Activated CD4-positive, alpha-beta memory T cell treated with anti-CD3 and anti-CD28 coated beads, Interleukin-2, amount 10 ng/mL, durations not matched to agents 7 days and 5 days (primary cell): ENCODE data around the gene DNM2. TPM values are rescaled to one million over a fixed set of nuclear protein-coding genes. Genes with fewer than 3 reads are reported as not detected.
A peak's percentile ranks its signal among the peaks of the same experiment; 100 is the strongest.
"Not testable (repeated sequence)": the region's sequence is repeated elsewhere in the genome, so short reads cannot be mapped to it uniquely, and the experiment has no call there.

Source experiments
- CTCF ChIA-PET: fragments of 350-600 bp; sonication (Branson Sonifier 250); formaldehyde crosslinking; loops from one replicate; lab custom pipeline; 2021; ENCODE audit warnings: antibody characterized with exemption, inconsistent platforms; lab: Charles Lee
- POLR2A ChIA-PET: fragments of 350-600 bp; sonication (Branson Sonifier 250); formaldehyde crosslinking; loops from one replicate; lab custom pipeline; 2021; ENCODE audit warnings: antibody characterized with exemption; lab: Charles Lee
- DNase-seq: peaks from one replicate; pipeline ENCODE4 v3.0.0-alpha.2; 2020
- H3K27ac Mint-ChIP-seq: one replicate; pipeline ENCODE4 v1.8.0; 2021; ENCODE audit warnings: mild to moderate bottlenecking, mixed read lengths
- H3K27me3 Mint-ChIP-seq: one replicate; pipeline ENCODE4 v1.8.0; 2021; ENCODE audit warnings: mixed read lengths
- H3K36me3 Mint-ChIP-seq: one replicate; pipeline ENCODE4 v1.8.0; 2021; ENCODE audit warnings: low read depth, mixed read lengths
- H3K4me1 Mint-ChIP-seq: one replicate; pipeline ENCODE4 v1.8.0; 2021; ENCODE audit warnings: mixed read lengths
- H3K4me3 Mint-ChIP-seq: one replicate; pipeline ENCODE4 v1.8.0; 2021; ENCODE audit warnings: mild to moderate bottlenecking, mixed read lengths
- H3K9me3 Mint-ChIP-seq: one replicate; pipeline ENCODE4 v1.8.0; 2021; ENCODE audit warnings: mixed read lengths
- total RNA-seq, 2 experiments: library from RNA; stranded (reverse); gene quantifications; one replicate each; pipeline ENCODE4 v1.2.3, GENCODE V29; 2021

Gene DNM2
- total RNA-seq, 2 experiments from 2014 or later, result 277 to 288 TPM

- no peak for DNase-seq
- ChIA-PET CTCF (interaction anchor here (0.6 to 9.0 kb wide), 6 partner anchors 26 to 761 kb away, joined by 3 to 138 read pairs (median 4); partner anchors contain the start of genes DNM2, QTRT1 and TMED1), POLR2A (interaction anchor here (1.2 kb wide), 1 partner anchor 25 kb away, joined by 3 read pairs; no protein-coding TSS in a partner anchor)
- H3K36me3 Mint-ChIP-seq, result no peaks in the 10 kb centered on the region
- H3K9me3 Mint-ChIP-seq, result no peaks in the 10 kb centered on the region
- H3K4me1 Mint-ChIP-seq, result peaks cover 20% of the 10 kb centered on the region
- H3K4me3 Mint-ChIP-seq, result no peak overlapping the region
- no peak overlapping the region for H3K27ac Mint-ChIP-seq
- H3K27me3 Mint-ChIP-seq, result no peaks in the 10 kb centered on the region
Observed at GRCh38 chr19:10862561-10863106, 144.8 kb downstream of the DNM2 start.

GRCh38 chr19:10863107-10863717, 145.3 kb downstream of the DNM2 start:
- ChIA-PET CTCF (interaction anchor here (0.6 to 9.0 kb wide), 18 partner anchors 9 to 562 kb away, joined by 3 to 138 read pairs (median 6); partner anchors contain the start of genes DNM2, QTRT1 and TMED1), POLR2A (interaction anchor here (1.2 to 1.8 kb wide), 2 partner anchors 25 to 27 kb away, joined by 3 to 11 read pairs; partner anchors contain the start of gene TMED1)
- Mint-ChIP-seq H3K4me3 (no peak overlapping the region), H3K36me3 (no peaks in the 10 kb centered on the region), H3K27me3 (no peaks in the 10 kb centered on the region), H3K4me1 (peaks cover 26% of the 10 kb centered on the region), H3K9me3 (no peaks in the 10 kb centered on the region), H3K27ac (no peak overlapping the region)
- no peak for DNase-seq

GRCh38 chr19:10864538-10864899, 146.6 kb downstream of the DNM2 start:
- Mint-ChIP-seq H3K4me1 (peaks cover 30% of the 10 kb centered on the region), H3K27me3 (no peaks in the 10 kb centered on the region), H3K36me3 (no peaks in the 10 kb centered on the region), H3K4me3 (no peak overlapping the region), H3K27ac (no peak overlapping the region), H3K9me3 (no peaks in the 10 kb centered on the region)
- ChIA-PET POLR2A (interaction anchor here (1.2 to 2.1 kb wide), 5 partner anchors 8 to 162 kb away, joined by 5 to 11 read pairs (median 9); partner anchors contain the start of genes DNM2 and TMED1), CTCF (interaction anchor here (0.5 to 9.0 kb wide), 27 partner anchors 10 to 446 kb away, joined by 3 to 138 read pairs (median 5); partner anchors contain the start of genes DNM2, QTRT1 and TMED1)
- DNase-seq, result peak; percentile 85

- Mint-ChIP-seq H3K27ac (no peak overlapping the region), H3K36me3 (no peaks in the 10 kb centered on the region), H3K4me1 (peaks cover 35% of the 10 kb centered on the region), H3K9me3 (no peaks in the 10 kb centered on the region), H3K4me3 (no peak overlapping the region), H3K27me3 (no peaks in the 10 kb centered on the region)
- ChIA-PET CTCF (interaction anchor here (1.7 to 9.0 kb wide), 4 partner anchors 10 to 165 kb away, joined by 3 to 138 read pairs (median 28); partner anchors contain the start of genes DNM2 and QTRT1), POLR2A (no interaction called here)
- DNase-seq, result no peak
Observed at GRCh38 chr19:10866495-10866894, 148.6 kb downstream of the DNM2 start.

- Mint-ChIP-seq H3K36me3 (peaks cover 1% of the 10 kb centered on the region), H3K9me3 (no peaks in the 10 kb centered on the region), H3K27me3 (no peaks in the 10 kb centered on the region), H3K4me3 (no peak overlapping the region), H3K27ac (peak overlapping the region; percentile 10), H3K4me1 (peaks cover 38% of the 10 kb centered on the region)
- ChIA-PET CTCF (interaction anchor here (0.8 to 9.0 kb wide), 3 partner anchors 13 to 151 kb away, joined by 3 to 138 read pairs (median 24); partner anchors contain the start of gene DNM2), POLR2A (interaction anchor here (1.7 to 4.5 kb wide), 2 partner anchors 33 to 512 kb away, joined by 4 to 18 read pairs; partner anchors contain the start of gene TMED1)
- no peak for DNase-seq
Observed at GRCh38 chr19:10868872-10869547, 151.1 kb downstream of the DNM2 start.

GRCh38 chr19:10869872-10870311, 152.0 kb downstream of the DNM2 start:
- not testable (repeated sequence) for H3K36me3 Mint-ChIP-seq, H3K27me3 Mint-ChIP-seq, H3K9me3 Mint-ChIP-seq, DNase-seq
- H3K4me1 Mint-ChIP-seq, result peaks cover 32% of the 10 kb centered on the region
- CTCF ChIA-PET, result interaction anchor here (1.2 to 1.8 kb wide), 3 partner anchors 32 to 153 kb away, joined by 3 to 8 read pairs (median 4); partner anchors contain the start of gene DNM2
- peak overlapping the region; percentile 64 for H3K4me3 Mint-ChIP-seq
- peak overlapping the region; percentile 73 for H3K27ac Mint-ChIP-seq
- POLR2A ChIA-PET, result interaction anchor here (4.5 kb wide), 1 partner anchor 34 kb away, joined by 18 read pairs; the partner anchor contains the start of gene TMED1

- peaks cover 2% of the 10 kb centered on the region for H3K36me3 Mint-ChIP-seq
- no peak for DNase-seq
- H3K9me3 Mint-ChIP-seq, result no peaks in the 10 kb centered on the region
- peak overlapping the region; percentile 73 for H3K27ac Mint-ChIP-seq
- peak overlapping the region; percentile 64 for H3K4me3 Mint-ChIP-seq
- ChIA-PET POLR2A (interaction anchor here (0.5 to 4.5 kb wide), 2 partner anchors 35 to 224 kb away, joined by 3 to 18 read pairs; partner anchors contain the start of gene TMED1), CTCF (interaction anchor here (0.5 to 1.8 kb wide), 8 partner anchors 10 to 419 kb away, joined by 3 to 11 read pairs (median 4); partner anchors contain the start of genes DNM2 and TMED1)
- H3K4me1 Mint-ChIP-seq, result peaks cover 32% of the 10 kb centered on the region
- H3K27me3 Mint-ChIP-seq, result no peaks in the 10 kb centered on the region
Observed at GRCh38 chr19:10870501-10870954, 152.6 kb downstream of the DNM2 start.

- CTCF ChIA-PET, result interaction anchor here (0.5 to 1.8 kb wide), 10 partner anchors 9 to 420 kb away, joined by 3 to 11 read pairs (median 4); partner anchors contain the start of genes DNM2 and TMED1
- POLR2A ChIA-PET, result interaction anchor here (0.5 to 4.5 kb wide), 2 partner anchors 35 to 225 kb away, joined by 3 to 18 read pairs; partner anchors contain the start of gene TMED1
- Mint-ChIP-seq H3K36me3 (peaks cover 2% of the 10 kb centered on the region), H3K27me3 (no peaks in the 10 kb centered on the region), H3K9me3 (no peaks in the 10 kb centered on the region), H3K4me1 (peaks cover 33% of the 10 kb centered on the region), H3K4me3 (peak within 1 kb of the TSS; percentile 78), H3K27ac (peak within 1 kb of the TSS; percentile 73)
- peak; percentile 100 for DNase-seq
Observed at GRCh38 chr19:10870955-10871603, 153.2 kb downstream of the DNM2 start, which contains the start of gene CARM1. CARM1 (plus strand) TSS chr19:10871553; CDS start chr19:10871703, 150 bp downstream.

- DNase-seq, result peak; percentile 42
- peak overlapping the region; percentile 63 for H3K27ac Mint-ChIP-seq
- H3K36me3 Mint-ChIP-seq, result peaks cover 2% of the 10 kb centered on the region
- H3K4me1 Mint-ChIP-seq, result peaks cover 38% of the 10 kb centered on the region
- H3K9me3 Mint-ChIP-seq, result no peaks in the 10 kb centered on the region
- ChIA-PET POLR2A (interaction anchor here (0.6 to 4.5 kb wide), 12 partner anchors 8 to 669 kb away, joined by 3 to 18 read pairs (median 3); partner anchors contain the start of genes DNM2, KRI1 and TMED1), CTCF (interaction anchor here (0.7 to 1.8 kb wide), 11 partner anchors 10 to 227 kb away, joined by 3 to 11 read pairs (median 5); partner anchors contain the start of genes DNM2 and TMED1)
- peak overlapping the region; percentile 78 for H3K4me3 Mint-ChIP-seq
- no peaks in the 10 kb centered on the region for H3K27me3 Mint-ChIP-seq
Observed at GRCh38 chr19:10871711-10872545, 154.0 kb downstream of the DNM2 start.

- no peaks in the 10 kb centered on the region for H3K27me3 Mint-ChIP-seq
- DNase-seq, result no peak
- peaks cover 42% of the 10 kb centered on the region for H3K4me1 Mint-ChIP-seq
- POLR2A ChIA-PET, result interaction anchor here (0.6 to 4.5 kb wide), 11 partner anchors 8 to 670 kb away, joined by 3 to 18 read pairs (median 3); partner anchors contain the start of genes DNM2, KRI1 and TMED1
- no peaks in the 10 kb centered on the region for H3K9me3 Mint-ChIP-seq
- H3K27ac Mint-ChIP-seq, result peak overlapping the region; percentile 63
- peak overlapping the region; percentile 78 for H3K4me3 Mint-ChIP-seq
- CTCF ChIA-PET, result interaction anchor here (0.7 to 1.8 kb wide), 9 partner anchors 9 to 228 kb away, joined by 3 to 8 read pairs (median 5); partner anchors contain the start of genes DNM2 and TMED1
- peaks cover 2% of the 10 kb centered on the region for H3K36me3 Mint-ChIP-seq
Observed at GRCh38 chr19:10872546-10873107, 154.7 kb downstream of the DNM2 start.
